Sigmoid colon (tissue), 7 donors: ENCODE data around the gene OR13C9. TPM values are rescaled to one million over a fixed set of nuclear protein-coding genes. Genes with fewer than 3 reads are reported as not detected.
"Not testable (repeated sequence)": the region's sequence is repeated elsewhere in the genome, so short reads cannot be mapped to it uniquely, and the experiment has no call there.

Experiments used
- DNase-seq: peaks from one replicate; pipeline ENCODE4 v3.0.0-alpha.2; 2019
- H3K27ac ChIP-seq, 4 donors: fragments of 200-600 bp; sonication (generic); one replicate each; pipeline ENCODE4 v1.5.1; 2016 to 2019; ENCODE audit warnings: mild to moderate bottlenecking in 1 of 4
- H3K27me3 ChIP-seq, 3 donors: fragments of 200-600 bp; sonication (generic); one replicate each; pipeline ENCODE4 v1.5.1; 2019; ENCODE audit warnings: mild to moderate bottlenecking in 1 of 3
- H3K36me3 ChIP-seq, 4 donors: fragments of 200-600 bp; sonication (generic); one replicate each; pipeline ENCODE4 v1.5.1; 2016 to 2019
- H3K4me1 ChIP-seq, 4 donors: fragments of 200-600 bp; sonication (generic); one replicate each; pipeline ENCODE4 v1.5.1; 2017 to 2019
- H3K4me3 ChIP-seq, 4 donors: fragments of 200-600 bp; sonication (generic); one replicate each; pipeline ENCODE4 v1.5.1; 2017 to 2019; ENCODE audit warnings: mild to moderate bottlenecking in 2 of 4, moderate library complexity in 1 of 4
- H3K9me3 ChIP-seq, 4 donors: fragments of 200-600 bp in 3 of 4; sonication (generic) in 3 of 4; one replicate each; pipeline versions ENCODE4 v1.5.1 to v1.6.1; 2013 to 2019
- CTCF ChIP-seq, 4 experiments: fragments of 450-650 bp in 3 of 4; fragments of 200-600 bp in 1 of 4; IDR thresholded peaks; one replicate each; pipeline ENCODE4 v1.5.1; 2016 to 2019; ENCODE audit warnings: antibody characterized with exemption in 4 of 4, mild to moderate bottlenecking in 3 of 4, moderate library complexity in 2 of 4
- EP300 ChIP-seq, 4 donors: sonication (generic); formaldehyde crosslinking; IDR thresholded peaks; one replicate each; pipeline ENCODE4 v1.6.1; 2017; ENCODE audit warnings: antibody characterized with exemption in 4 of 4
- POLR2A ChIP-seq, 2 donors: fragments of 450-650 bp; IDR thresholded peaks; one replicate each; pipeline ENCODE4 v1.6.1; 2016; ENCODE audit warnings: antibody characterized with exemption in 2 of 2, mild to moderate bottlenecking in 2 of 2, moderate library complexity in 2 of 2
- POLR2AphosphoS5 ChIP-seq, 4 donors: sonication (generic); formaldehyde crosslinking; IDR thresholded peaks; one replicate each; pipeline ENCODE4 v1.6.1; 2017; ENCODE audit warnings: antibody characterized with exemption in 4 of 4
- whole genome bisulfite sequencing, 2 donors: extraction: QIAGEN DNeasy Blood & Tissue Kit; methylation state at CpG; one replicate each; pipeline ENCODE4 v1.1.7; 2013; 5-methylcytosine and 5-hydroxymethylcytosine counted together
- intact Hi-C: fragments of 100-400 bp; cut with DNase I; formaldehyde crosslinking; loops from one replicate; pipeline ENCODE4 v1.15.1; 2023
- polyA plus RNA-seq, 3 donors: library from polyadenylated mRNA; stranded (reverse); fragments of 200-250 nt; gene quantifications; one replicate each; pipeline ENCODE4 v1.2.3, GENCODE V29; 2013
- total RNA-seq, 4 donors: library from RNA; depleted of rRNA; stranded (reverse); fragments of >200 nt; gene quantifications; one replicate each; pipeline ENCODE4 v1.1.0, GENCODE V29; 2016
- donor health status: healthy with polysubstance abuse.
- donor health status: Bipolar disorder and iron deficiency.
- donor health status: healthy.

The OR13C9 gene
- total and polyA plus RNA-seq, 7 donors, result 0.36 TPM; not detected in 6

GRCh38 chr9:104617418-104617817 lies 586 bp downstream of the OR13C9 start:
- DNase-seq, result no peak
- H3K4me1 ChIP-seq, result no peaks in the 10 kb centered on the region
- intact Hi-C loops, result no loop called here
- no peaks in the 10 kb centered on the region for H3K9me3 ChIP-seq
- H3K27me3 ChIP-seq, result no peaks in the 10 kb centered on the region
- H3K4me3 ChIP-seq, result no peak overlapping the region
- H3K27ac ChIP-seq, result no peak overlapping the region
- no peak for TF ChIP-seq POLR2A (IDR thresholded peaks at IDR 0.05)
- no peak for TF ChIP-seq EP300 (IDR thresholded peaks at IDR 0.05)
- no peaks in the 10 kb centered on the region for H3K36me3 ChIP-seq

DNA sequence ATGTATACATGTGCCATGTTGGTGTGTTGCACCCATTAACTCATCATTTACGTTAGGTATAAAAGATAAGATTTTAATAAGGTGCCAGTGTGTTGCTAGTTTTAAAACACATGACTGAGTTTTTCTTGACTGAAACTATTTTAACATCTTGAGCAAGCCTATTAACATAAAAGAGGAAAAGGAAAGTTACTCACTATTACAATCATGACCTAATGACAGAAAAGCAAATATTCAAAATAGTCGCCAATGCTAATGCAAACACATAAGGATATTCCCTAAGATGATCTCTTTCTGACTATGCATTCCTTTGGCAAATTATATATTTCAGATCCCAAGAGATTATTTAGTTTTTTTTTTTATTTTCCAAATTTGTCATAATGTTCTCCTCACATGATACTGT lies 6.8 kb downstream of the OR13C9 start:
- TF ChIP-seq POLR2AphosphoS5 (IDR thresholded peaks at IDR 0.05) (no peak), CTCF (IDR thresholded peaks at IDR 0.05) (no peak), POLR2A (IDR thresholded peaks at IDR 0.05) (no peak), EP300 (IDR thresholded peaks at IDR 0.05) (no peak)
- H3K27me3 ChIP-seq, result no peaks in the 10 kb centered on the region
- 48 to 82% methylated on average over 2 of the region's 2 CpGs for WGBS, 2 donors
- H3K4me1 ChIP-seq, result no peaks in the 10 kb centered on the region
- no peaks in the 10 kb centered on the region for H3K36me3 ChIP-seq
- intact Hi-C loops, result no loop called here
- H3K27ac ChIP-seq, result no peak overlapping the region
- H3K4me3 ChIP-seq, result no peak overlapping the region
- DNase-seq, result no peak
- no peaks in the 10 kb centered on the region for H3K9me3 ChIP-seq

DNA sequence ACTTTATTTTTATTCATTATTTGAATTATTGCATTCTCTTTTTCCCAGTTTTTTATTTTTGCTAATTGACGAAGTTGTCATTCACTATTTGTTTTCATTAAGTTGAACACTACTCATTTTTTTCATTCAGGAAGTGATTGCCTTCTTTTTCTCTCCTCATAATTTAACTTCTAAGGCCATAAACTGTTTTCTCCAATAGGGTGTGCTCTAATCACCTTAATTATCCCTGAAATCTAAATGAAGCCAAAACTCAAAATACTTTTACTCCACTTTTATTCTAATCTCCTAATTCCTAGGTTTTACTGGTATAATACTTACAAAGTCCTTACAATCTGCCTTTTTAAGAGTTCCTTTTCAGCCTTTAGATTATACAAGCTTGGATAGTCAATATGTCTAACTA lies 9.7 kb downstream of the OR13C9 start:
- WGBS, 2 donors, result 35 to 44% methylated on average over 1 of the region's 1 CpG
- intact Hi-C loops, result no loop called here
- H3K36me3 ChIP-seq, result no peaks in the 10 kb centered on the region
- no peaks in the 10 kb centered on the region for H3K9me3 ChIP-seq
- no peaks in the 10 kb centered on the region for H3K4me1 ChIP-seq
- H3K27me3 ChIP-seq, result no peaks in the 10 kb centered on the region
- H3K27ac ChIP-seq, result no peak overlapping the region
- no peak for DNase-seq
- TF ChIP-seq CTCF (IDR thresholded peaks at IDR 0.05), result no peak
- TF ChIP-seq POLR2AphosphoS5 (IDR thresholded peaks at IDR 0.05), result no peak
- TF ChIP-seq POLR2A (IDR thresholded peaks at IDR 0.05), result no peak
- TF ChIP-seq EP300 (IDR thresholded peaks at IDR 0.05), result no peak
- H3K4me3 ChIP-seq, result no peak overlapping the region

DNA sequence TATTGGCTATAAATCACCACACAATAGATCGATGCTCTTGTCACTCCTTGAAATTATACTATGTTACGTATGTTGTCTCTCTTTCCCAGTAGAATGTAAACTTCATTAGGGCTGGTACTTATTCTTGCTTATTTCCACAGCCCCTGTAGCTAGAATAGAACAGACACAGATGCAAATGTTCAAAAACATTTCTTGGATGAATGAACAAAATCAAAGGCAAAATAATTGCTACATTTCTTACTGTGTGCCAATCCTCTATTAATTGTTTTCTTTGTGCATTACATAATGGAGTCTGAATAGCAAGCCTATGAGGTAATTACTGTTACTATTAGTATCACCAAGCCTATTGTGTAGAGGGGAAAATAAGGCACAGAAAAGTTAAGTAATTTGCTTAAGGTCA lies 11.9 kb downstream of the OR13C9 start:
- Histone ChIP-seq H3K9me3 (no peaks in the 10 kb centered on the region), H3K36me3 (no peaks in the 10 kb centered on the region), H3K27ac (no peak overlapping the region), H3K4me1 (no peaks in the 10 kb centered on the region), H3K27me3 (no peaks in the 10 kb centered on the region), H3K4me3 (no peak overlapping the region)
- TF ChIP-seq POLR2AphosphoS5 (IDR thresholded peaks at IDR 0.05) (no peak), CTCF (IDR thresholded peaks at IDR 0.05) (no peak), POLR2A (IDR thresholded peaks at IDR 0.05) (no peak), EP300 (IDR thresholded peaks at IDR 0.05) (no peak)
- DNase-seq, result no peak
- WGBS, 2 donors, result 45 to 73% methylated on average over 2 of the region's 2 CpGs
- intact Hi-C loops, result no loop called here

GRCh38 chr9:104605527-104605926 lies 12.5 kb downstream of the OR13C9 start, which contains the start of gene OR13C2:
Gene OR13C2 (minus strand): TSS chr9:104605627. CDS start chr9:104605627, 0 bp downstream.
- H3K9me3 ChIP-seq, H3K4me3 ChIP-seq, intact Hi-C loops, H3K27me3 ChIP-seq, DNase-seq, H3K27ac ChIP-seq, H3K36me3 ChIP-seq, H3K4me1 ChIP-seq: not testable (repeated sequence)
- WGBS, 2 donors, result 64 to 66% methylated on average over 1 of the region's 1 CpG

DNA sequence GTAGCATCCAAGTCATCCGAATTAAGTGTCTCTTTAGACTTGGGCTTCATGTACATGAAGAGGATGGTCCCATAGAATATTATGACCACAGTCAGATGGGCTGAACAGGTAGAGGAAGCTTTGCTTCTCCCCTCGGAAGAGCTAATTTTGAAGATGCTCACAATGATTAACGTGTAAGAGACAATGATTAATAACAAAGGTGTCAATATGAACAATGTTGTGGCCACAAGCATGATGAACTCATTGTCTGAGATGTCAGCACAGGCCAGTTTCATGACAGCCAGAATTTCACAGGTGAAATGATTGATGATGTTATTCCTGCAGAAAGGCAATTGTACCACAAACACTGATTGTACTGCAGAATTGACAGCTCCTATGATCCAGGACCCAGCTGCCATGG lies 13.2 kb downstream of the OR13C9 start:
- TF ChIP-seq CTCF (IDR thresholded peaks at IDR 0.05) (no peak), EP300 (IDR thresholded peaks at IDR 0.05) (no peak), POLR2A (IDR thresholded peaks at IDR 0.05) (no peak), POLR2AphosphoS5 (IDR thresholded peaks at IDR 0.05) (no peak)
- no peaks in the 10 kb centered on the region for H3K36me3 ChIP-seq

GRCh38 chr9:104599313-104599712 lies 18.7 kb downstream of the OR13C9 start, which contains the start of gene OR13C5:
Gene OR13C5 (minus strand): TSS chr9:104599413. CDS start chr9:104599413, 0 bp downstream.
- H3K9me3 ChIP-seq, intact Hi-C loops, H3K27me3 ChIP-seq, H3K4me3 ChIP-seq, H3K36me3 ChIP-seq, DNase-seq, H3K27ac ChIP-seq, H3K4me1 ChIP-seq: not testable (repeated sequence)

More for the DNA sequence above, 13.2 kb downstream of the OR13C9 start:
- no peak for DNase-seq
- 79 to 81% methylated on average over 3 of the region's 3 CpGs for WGBS, 2 donors
- intact Hi-C loops, result no loop called here
- Histone ChIP-seq H3K4me3 (no peak overlapping the region), H3K27ac (no peak overlapping the region), H3K27me3 (no peaks in the 10 kb centered on the region), H3K4me1 (no peaks in the 10 kb centered on the region), H3K9me3 (no peaks in the 10 kb centered on the region)

- intact Hi-C loops, H3K4me3 ChIP-seq, H3K27ac ChIP-seq, H3K36me3 ChIP-seq, H3K27me3 ChIP-seq, H3K4me1 ChIP-seq, H3K9me3 ChIP-seq, DNase-seq: not testable (repeated sequence)
- WGBS, 2 donors, result 76 to 83% methylated on average over 3 of the region's 3 CpGs
These were observed 19.3 kb downstream of the OR13C9 start for GRCh38 chr9:104598749-104599148.
